ENCODE data around the gene SEMA3E. TPM values are rescaled to one million over a fixed set of nuclear protein-coding genes. Genes with fewer than 3 reads are reported as not detected.

The SEMA3E gene
- total RNA-seq, 1 experiment from 2014 or later: 3.6 TPM

- Histone ChIP-seq H3F3A (ENCODE audit: low read length, unreplicated experiment) (no peaks in the 10 kb centered on the region), H3K27me3 (ENCODE audit: low read length) (no peaks in the 10 kb centered on the region), H3K9me2 (replicated peaks; ENCODE audit: low read length) (no peaks in the 10 kb centered on the region), H3K36me3 (ENCODE audit: low read depth, low read length) (no peaks in the 10 kb centered on the region), H4K20me1 (ENCODE audit: low read length) (no peaks in the 10 kb centered on the region), H3K9ac (ENCODE audit: low read length) (no peak overlapping the region), H3K4me2 (ENCODE audit: low read length) (no peak overlapping the region), H3K27ac (ENCODE audit: low read length) (no peak overlapping the region), H3K4me1 (ENCODE audit: insufficient read depth, low read length) (no peaks in the 10 kb centered on the region), H3K79me2 (ENCODE audit: low read length) (no peaks in the 10 kb centered on the region), H3K4me3 (ENCODE audit: low read length) (no peak overlapping the region), H3K9me3 (ENCODE audit: low read length) (no peaks in the 10 kb centered on the region), H2AFZ (ENCODE audit: low read length) (no peak overlapping the region)
- no TSS peak for BruUV-seq (replicated peaks)
- ATAC-seq (no peak), DNase-seq (no peak)
- ChIA-PET POLR2A (ENCODE audit: unreplicated experiment) (no interaction called here), CTCF (no interaction called here)
- TF ChIP-seq CTCF (conservative IDR thresholded peaks at IDR 0.05; ENCODE audit: low read depth, low read length) (no peak), EZH2phosphoT487 (IDR thresholded peaks at IDR 0.05; ENCODE audit: borderline replicate concordance, low read length) (no peak), EZH2 (IDR thresholded peaks at IDR 0.05; ENCODE audit: low read length, unreplicated experiment) (no peak)
- intact Hi-C loops (cut with micrococcal nuclease): no loop called here
Observed at GRCh38 chr7:83419013-83419412, 229.9 kb downstream of the SEMA3E start.

GRCh38 chr7:83415840-83416239 lies 233.1 kb downstream of the SEMA3E start:
- Histone ChIP-seq H3K27ac (ENCODE audit: low read length) (no peak overlapping the region), H4K20me1 (ENCODE audit: low read length) (no peaks in the 10 kb centered on the region), H3K27me3 (ENCODE audit: low read length) (no peaks in the 10 kb centered on the region), H3K9ac (ENCODE audit: low read length) (no peak overlapping the region), H3K36me3 (ENCODE audit: low read depth, low read length) (no peaks in the 10 kb centered on the region), H3K9me3 (ENCODE audit: low read length) (no peaks in the 10 kb centered on the region), H3K4me1 (ENCODE audit: insufficient read depth, low read length) (no peaks in the 10 kb centered on the region), H3K9me2 (replicated peaks; ENCODE audit: low read length) (no peaks in the 10 kb centered on the region), H3K79me2 (ENCODE audit: low read length) (no peaks in the 10 kb centered on the region), H2AFZ (ENCODE audit: low read length) (no peak overlapping the region), H3F3A (ENCODE audit: low read length, unreplicated experiment) (no peaks in the 10 kb centered on the region), H3K4me2 (ENCODE audit: low read length) (no peak overlapping the region), H3K4me3 (ENCODE audit: low read length) (no peak overlapping the region)
- ATAC-seq (no peak), DNase-seq (peak; percentile 19)
- CTCF ChIA-PET: interaction anchor here (0.6 kb wide), 1 partner anchor 741 kb away, joined by 3 read pairs; no protein-coding TSS in a partner anchor
- POLR2A ChIA-PET (ENCODE audit: unreplicated experiment): no interaction called here
- no peak for TF ChIP-seq EZH2 (IDR thresholded peaks at IDR 0.05; ENCODE audit: low read length, unreplicated experiment)
- no peak for TF ChIP-seq EZH2phosphoT487 (IDR thresholded peaks at IDR 0.05; ENCODE audit: borderline replicate concordance, low read length)
- TF ChIP-seq CTCF (conservative IDR thresholded peaks at IDR 0.05; ENCODE audit: low read depth, low read length): no peak
- intact Hi-C loops (cut with micrococcal nuclease): no loop called here
- BruUV-seq (replicated peaks): no TSS peak

- ChIA-PET CTCF (no interaction called here), POLR2A (ENCODE audit: unreplicated experiment) (no interaction called here)
- Histone ChIP-seq H3F3A (ENCODE audit: low read length, unreplicated experiment) (no peaks in the 10 kb centered on the region), H3K4me2 (ENCODE audit: low read length) (no peak overlapping the region), H3K79me2 (ENCODE audit: low read length) (no peaks in the 10 kb centered on the region), H3K4me1 (ENCODE audit: insufficient read depth, low read length) (no peaks in the 10 kb centered on the region), H3K9me2 (replicated peaks; ENCODE audit: low read length) (no peaks in the 10 kb centered on the region), H3K27ac (ENCODE audit: low read length) (no peak overlapping the region), H3K9me3 (ENCODE audit: low read length) (no peaks in the 10 kb centered on the region), H3K36me3 (ENCODE audit: low read depth, low read length) (no peaks in the 10 kb centered on the region), H3K4me3 (ENCODE audit: low read length) (no peak overlapping the region), H3K27me3 (ENCODE audit: low read length) (no peaks in the 10 kb centered on the region), H4K20me1 (ENCODE audit: low read length) (no peaks in the 10 kb centered on the region), H3K9ac (ENCODE audit: low read length) (no peak overlapping the region), H2AFZ (ENCODE audit: low read length) (no peak overlapping the region)
- intact Hi-C loops (cut with micrococcal nuclease): loop anchor here (5.0 kb wide), 2 partner anchors 377 to 1607 kb away; no protein-coding TSS in a partner anchor
- DNase-seq: no peak
- TF ChIP-seq EZH2 (IDR thresholded peaks at IDR 0.05; ENCODE audit: low read length, unreplicated experiment): no peak
- no peak for TF ChIP-seq CTCF (conservative IDR thresholded peaks at IDR 0.05; ENCODE audit: low read depth, low read length)
- no peak for TF ChIP-seq EZH2phosphoT487 (IDR thresholded peaks at IDR 0.05; ENCODE audit: borderline replicate concordance, low read length)
- ATAC-seq: no peak
- BruUV-seq (replicated peaks): no TSS peak
Observed at GRCh38 chr7:83414947-83415346, 234.0 kb downstream of the SEMA3E start.

All from PC-3 (cell line).